Measurements from ENCODE around the gene FBF1. TPM values are rescaled to one million over a fixed set of nuclear protein-coding genes. Genes with fewer than 3 reads are reported as not detected.
A peak's percentile ranks its signal among the peaks of the same experiment; 100 is the strongest.

Gene FBF1
- total and polyA plus RNA-seq, 9 of the 15 experiments (the other 6 are each of a cell fraction or from before 2014, with no cell fraction given), result 0.46 to 14.9 (median 7.5) TPM

GRCh38 chr17:75970011-75970523 lies 29.2 kb upstream of the FBF1 start (continued):
- TF ChIP-seq ZBTB5 (IDR thresholded peaks at IDR 0.05) (no peak), ZNF23 (CRISPR knock-in tag; IDR thresholded peaks at IDR 0.05) (no peak), HIVEP1 (CRISPR knock-in tag; IDR thresholded peaks at IDR 0.05) (no peak), RHOXF2B (CRISPR knock-in tag; conservative IDR thresholded peaks at IDR 0.05) (no peak), HBP1 (CRISPR knock-in tag; IDR thresholded peaks at IDR 0.05) (0 out of 2 replicates have a peak, but pooled peaks have one; percentile 33), ATF3 (IDR thresholded peaks at IDR 0.05) (peak; percentile 60; the same call in 1 of the 2 replicates), ATF3 (CRISPR knock-in tag; conservative IDR thresholded peaks at IDR 0.05) (no peak), PRMT5 (CRISPR knock-in tag; IDR thresholded peaks at IDR 0.05) (no peak), GTF2A2 (tag; IDR thresholded peaks at IDR 0.05) (no peak), FOXK2 (conservative IDR thresholded peaks at IDR 0.05 in 1 of 2, IDR thresholded peaks at IDR 0.05 in 1 of 2; ENCODE audit: low read depth in 2 of 2) (peak; percentile 92), NRF1 (conservative IDR thresholded peaks at IDR 0.05 in 1 of 2, IDR thresholded peaks at IDR 0.05 in 1 of 2) (peak; percentile 15 to 41; a peak in 2 of 4 replicates), SREBF1 (IDR thresholded peaks at IDR 0.05; ENCODE audit: borderline replicate concordance, low read depth, low read length) (no peak), TCF3 (CRISPR knock-in tag; IDR thresholded peaks at IDR 0.05) (peak; percentile 98), IRF9 (tag; IDR thresholded peaks at IDR 0.05) (0 out of 2 replicates have a peak, but pooled peaks have one; percentile 39), ARID1B (IDR thresholded peaks at IDR 0.05) (peak; percentile 99), TCF7 (IDR thresholded peaks at IDR 0.05; ENCODE audit: borderline replicate concordance) (peak; percentile 90; the same call in 1 of the 2 replicates), ZNF586 (CRISPR knock-in tag; conservative IDR thresholded peaks at IDR 0.05) (no peak), SRSF7 (optimal IDR thresholded peaks at IDR 0.05; ENCODE audit: low read depth, low read length) (no peak), GABPB1 (CRISPR knock-in tag; IDR thresholded peaks at IDR 0.05) (peak; percentile 36; the same call in 1 of the 2 replicates), RCOR1 (IDR thresholded peaks at IDR 0.05; ENCODE audit: borderline replicate concordance in 1 of 2, low read depth in 2 of 2, low read length in 2 of 2) (peak; percentile 98 to 99), HOXB6 (CRISPR knock-in tag; IDR thresholded peaks at IDR 0.05; ENCODE audit: borderline replicate concordance) (no peak), CBFB (CRISPR knock-in tag; IDR thresholded peaks at IDR 0.05) (no peak), ZBTB1 (CRISPR knock-in tag; IDR thresholded peaks at IDR 0.05; ENCODE audit: borderline replicate concordance, low read depth) (no peak), E2F3 (CRISPR knock-in tag; IDR thresholded peaks at IDR 0.05) (no peak), MTA3 (IDR thresholded peaks at IDR 0.05; ENCODE audit: borderline replicate concordance) (peak; percentile 71; the same call in 1 of the 2 replicates)
